Tibial artery (tissue), 4 donors: ENCODE measurements around the gene DERL3.

Experiments used
- DNase-seq, 2 donors: peaks; one replicate each; pipeline ENCODE4 v3.0.0-alpha.2; 2019
- H3K27ac ChIP-seq, 2 donors: fragments of 200-600 bp; sonication (generic) in 1 of 2; 1 replicate in 1 of 2; 2 replicates in 1 of 2; pipeline ENCODE4 v1.5.1; 2018 to 2019; ENCODE audit warnings: mild to moderate bottlenecking in 1 of 2
- H3K27me3 ChIP-seq, 2 donors: fragments of 200-600 bp; sonication (generic) in 1 of 2; one replicate each; pipeline versions ENCODE4 v1.5.1 to v1.6.0; 2016 to 2019
- H3K36me3 ChIP-seq, 3 donors: fragments of 200-600 bp; sonication (generic) in 2 of 3; one replicate each; pipeline ENCODE4 v1.5.1; 2016 to 2019; ENCODE audit warnings: mild to moderate bottlenecking in 2 of 3
- H3K4me1 ChIP-seq, 4 donors: fragments of 200-600 bp; sonication (generic) in 2 of 4; 1 replicate in 3 of 4; 2 replicates in 1 of 4; pipeline ENCODE4 v1.5.1; 2016 to 2019
- H3K4me3 ChIP-seq, 2 donors: fragments of 200-600 bp; sonication (generic) in 1 of 2; 1 replicate in 1 of 2; 2 replicates in 1 of 2; pipeline ENCODE4 v1.5.1; 2018 to 2019; ENCODE audit warnings: mild to moderate bottlenecking in 2 of 2
- H3K9me3 ChIP-seq, 3 donors: fragments of 200-600 bp; sonication (generic) in 1 of 3; one replicate each; pipeline ENCODE4 v1.5.1; 2016 to 2019
- intact Hi-C: fragments of 100-400 bp; cut with DNase I; formaldehyde crosslinking; loops from one replicate; pipeline ENCODE4 v1.15.0; 2023; ENCODE audit warnings: low total_unique reads
- TF ChIP-seq, protein P1 (sequence below), 2 experiments: fragments of 200-600 bp in 1 of 2; fragments of 450-650 bp in 1 of 2; IDR thresholded peaks; one replicate each; pipeline ENCODE4 v1.5.1; 2017 to 2019; ENCODE audit warnings: antibody characterized with exemption in 2 of 2, mild to moderate bottlenecking in 1 of 2, moderate library complexity in 1 of 2

DERL3 gene

DNA sequence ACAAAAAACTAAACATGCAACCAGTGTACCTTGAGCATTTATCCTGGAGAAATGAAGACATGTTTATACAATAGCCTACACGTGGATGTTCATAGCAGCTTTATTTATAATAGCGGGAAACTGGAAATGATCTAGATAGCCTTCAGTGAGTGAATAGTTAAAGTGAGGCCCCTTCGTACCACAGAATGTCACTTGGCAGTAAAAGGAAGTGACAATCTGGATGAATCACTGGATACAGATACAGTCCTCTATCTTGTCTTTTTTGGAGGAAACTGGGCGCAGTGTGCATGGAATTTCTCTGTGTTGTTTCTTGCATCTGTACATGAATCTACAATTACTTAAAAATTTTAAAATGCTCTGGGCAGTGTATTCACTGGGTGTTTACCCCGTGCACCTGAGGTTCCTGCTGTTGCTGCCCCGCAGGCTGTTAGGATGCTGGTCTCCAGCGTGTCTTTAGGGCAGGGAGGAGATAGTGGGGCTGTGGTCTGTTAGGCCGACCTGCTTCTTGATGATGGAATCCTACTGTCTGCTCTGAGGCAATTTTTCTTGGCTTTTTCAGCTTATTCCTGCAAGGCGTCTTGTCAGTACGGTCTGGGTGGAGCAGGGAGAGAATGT is 23.2 kb downstream of the DERL3 start:
- Histone ChIP-seq H3K27ac (no peak overlapping the region), H3K9me3 (no peaks in the 10 kb centered on the region), H3K27me3 (no peaks in the 10 kb centered on the region), H3K36me3 (peaks cover 30 to 79% (median 47%) of the 10 kb centered on the region in 3 donors), H3K4me3 (no peak overlapping the region), H3K4me1 (no peaks in the 10 kb centered on the region)
- TF ChIP-seq, protein P1, sequence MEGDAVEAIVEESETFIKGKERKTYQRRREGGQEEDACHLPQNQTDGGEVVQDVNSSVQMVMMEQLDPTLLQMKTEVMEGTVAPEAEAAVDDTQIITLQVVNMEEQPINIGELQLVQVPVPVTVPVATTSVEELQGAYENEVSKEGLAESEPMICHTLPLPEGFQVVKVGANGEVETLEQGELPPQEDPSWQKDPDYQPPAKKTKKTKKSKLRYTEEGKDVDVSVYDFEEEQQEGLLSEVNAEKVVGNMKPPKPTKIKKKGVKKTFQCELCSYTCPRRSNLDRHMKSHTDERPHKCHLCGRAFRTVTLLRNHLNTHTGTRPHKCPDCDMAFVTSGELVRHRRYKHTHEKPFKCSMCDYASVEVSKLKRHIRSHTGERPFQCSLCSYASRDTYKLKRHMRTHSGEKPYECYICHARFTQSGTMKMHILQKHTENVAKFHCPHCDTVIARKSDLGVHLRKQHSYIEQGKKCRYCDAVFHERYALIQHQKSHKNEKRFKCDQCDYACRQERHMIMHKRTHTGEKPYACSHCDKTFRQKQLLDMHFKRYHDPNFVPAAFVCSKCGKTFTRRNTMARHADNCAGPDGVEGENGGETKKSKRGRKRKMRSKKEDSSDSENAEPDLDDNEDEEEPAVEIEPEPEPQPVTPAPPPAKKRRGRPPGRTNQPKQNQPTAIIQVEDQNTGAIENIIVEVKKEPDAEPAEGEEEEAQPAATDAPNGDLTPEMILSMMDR (IDR thresholded peaks at IDR 0.05), result no peak
- intact Hi-C loops, result no loop called here
- no peak for DNase-seq

DNA sequence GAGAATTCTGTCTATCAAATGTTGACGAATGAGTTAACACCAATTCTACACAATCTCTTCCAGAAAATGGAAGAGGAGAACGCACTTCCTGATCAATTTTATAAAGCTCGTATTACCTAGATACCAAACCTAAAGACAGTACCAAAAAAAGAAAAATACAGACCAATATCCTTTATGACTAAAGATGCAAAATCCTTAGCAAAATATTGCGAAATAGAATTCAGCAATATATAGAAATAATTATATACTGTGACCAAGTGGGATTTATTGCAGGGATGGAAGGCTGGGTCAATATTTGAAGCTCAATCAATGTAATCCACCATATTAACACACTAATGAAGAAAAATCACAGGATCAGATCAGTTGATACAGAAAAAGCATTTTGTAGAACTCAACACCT is 26.4 kb downstream of the DERL3 start:
- intact Hi-C loops, result no loop called here
- Histone ChIP-seq H3K9me3 (no peaks in the 10 kb centered on the region), H3K4me3 (no peak overlapping the region), H3K27me3 (no peaks in the 10 kb centered on the region), H3K36me3 (peaks cover 12 to 77% (median 29%) of the 10 kb centered on the region in 3 donors), H3K27ac (no peak overlapping the region), H3K4me1 (no peaks in the 10 kb centered on the region)
- TF ChIP-seq, protein P1 (IDR thresholded peaks at IDR 0.05), result no peak
- no peak for DNase-seq

DNA sequence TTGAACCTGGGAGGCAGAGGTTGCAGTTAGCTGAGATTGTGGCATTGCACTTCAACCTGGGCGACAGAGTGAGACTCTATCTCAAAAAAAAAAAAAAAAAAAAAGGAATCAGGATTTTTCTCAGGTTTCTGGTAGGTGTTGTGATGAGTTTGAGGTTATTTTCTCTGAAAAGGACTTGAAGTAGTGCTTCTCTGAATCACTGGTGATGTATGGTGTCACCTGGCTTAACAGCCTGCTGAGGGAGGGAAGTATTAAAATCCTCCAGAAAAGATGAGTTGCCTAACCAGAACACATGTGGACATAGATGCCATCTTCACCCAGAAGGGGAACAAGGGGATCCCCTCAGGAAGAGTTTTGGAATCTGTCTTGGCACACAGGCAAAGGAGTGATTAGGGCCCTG is 32.0 kb downstream of the DERL3 start:
- intact Hi-C loops, result no loop called here
- no peak overlapping the region for H3K27ac ChIP-seq
- no peaks in the 10 kb centered on the region for H3K27me3 ChIP-seq
- TF ChIP-seq, protein P1 (IDR thresholded peaks at IDR 0.05), result no peak
- no peaks in the 10 kb centered on the region for H3K4me1 ChIP-seq
- no peaks in the 10 kb centered on the region for H3K9me3 ChIP-seq
- H3K4me3 ChIP-seq, result no peak overlapping the region
- peaks cover 47 to 98% (median 65%) of the 10 kb centered on the region in 3 donors for H3K36me3 ChIP-seq
- no peak for DNase-seq

DNA sequence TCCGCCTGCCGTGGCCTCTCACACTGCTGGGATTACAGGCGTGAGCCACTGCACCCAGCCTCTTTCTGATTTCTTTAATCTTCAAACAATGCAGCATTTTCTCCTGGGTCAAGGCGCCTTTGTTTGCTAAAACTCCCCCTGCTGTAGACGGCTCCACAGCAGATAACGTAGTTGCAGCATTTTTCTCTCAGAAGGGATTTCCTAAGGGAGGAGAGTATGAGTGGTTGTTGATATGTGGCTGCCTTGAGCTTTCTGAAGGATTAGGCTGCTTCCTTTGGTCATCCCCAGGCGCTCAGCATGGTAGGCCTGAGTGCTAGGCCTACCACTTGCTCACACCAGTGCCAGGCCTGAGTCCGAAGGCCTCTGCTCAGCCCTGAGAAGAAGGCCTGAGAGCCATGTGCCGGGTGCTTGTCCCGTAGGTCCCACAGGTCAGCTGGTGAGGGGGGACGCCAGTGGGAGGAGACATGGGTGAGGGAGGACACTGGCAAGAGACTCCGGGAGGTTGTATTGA is 34.0 kb downstream of the DERL3 start:
- DNase-seq, result no peak
- H3K9me3 ChIP-seq, result no peaks in the 10 kb centered on the region
- H3K36me3 ChIP-seq, result peaks cover 66 to 98% (median 81%) of the 10 kb centered on the region in 3 donors
- no peaks in the 10 kb centered on the region for H3K27me3 ChIP-seq
- TF ChIP-seq, protein P1 (IDR thresholded peaks at IDR 0.05), result no peak
- no peak overlapping the region for H3K27ac ChIP-seq
- no peak overlapping the region for H3K4me3 ChIP-seq
- H3K4me1 ChIP-seq, result no peaks in the 10 kb centered on the region
- intact Hi-C loops, result no loop called here

DNA sequence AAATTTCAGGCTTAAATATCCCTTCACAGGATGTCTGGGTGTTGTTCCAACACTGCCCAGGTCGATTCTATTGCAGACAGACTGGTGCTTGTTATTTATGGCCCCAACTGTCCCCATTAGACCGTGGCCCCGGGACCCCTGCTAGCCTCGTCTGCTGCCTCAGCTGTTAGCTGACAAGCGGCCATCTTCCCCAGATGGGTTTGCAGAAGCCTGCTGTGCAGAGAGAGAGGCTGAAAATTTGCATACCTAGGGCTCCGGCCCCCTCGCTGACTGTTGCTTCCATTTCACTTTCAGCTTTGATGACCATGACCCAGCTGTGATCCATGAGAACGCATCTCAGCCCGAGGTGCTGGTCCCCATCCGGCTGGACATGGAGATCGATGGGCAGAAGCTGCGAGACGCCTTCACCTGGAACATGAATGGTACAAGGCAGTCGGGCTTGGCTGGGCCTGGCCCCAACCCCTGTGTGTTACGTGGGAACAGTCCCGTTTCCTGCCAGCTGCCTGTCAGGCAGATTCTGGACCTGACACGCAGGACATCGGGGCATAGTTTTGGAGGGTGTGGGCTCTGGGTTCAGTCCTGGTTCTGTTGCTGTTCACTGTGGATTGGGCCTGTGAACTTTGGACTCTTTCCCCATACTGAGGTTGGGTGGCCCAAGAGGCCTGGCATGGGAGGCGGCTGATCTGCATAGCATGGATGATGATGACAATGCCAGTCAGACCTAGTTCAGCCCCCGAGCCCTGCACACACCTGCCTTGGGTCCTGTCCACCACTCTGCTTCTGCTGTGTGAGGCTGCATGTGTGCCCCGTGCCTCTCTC is 35.6 kb downstream of the DERL3 start:
- H3K36me3 ChIP-seq, result peaks cover 66 to 93% (median 76%) of the 10 kb centered on the region in 3 donors
- DNase-seq, result no peak
- no peaks in the 10 kb centered on the region for H3K4me1 ChIP-seq

More for the DNA sequence above, 35.6 kb downstream of the DERL3 start:
- TF ChIP-seq, protein P1 (IDR thresholded peaks at IDR 0.05), result no peak
- intact Hi-C loops, result no loop called here
- H3K9me3 ChIP-seq, result no peaks in the 10 kb centered on the region
- no peak overlapping the region for H3K27ac ChIP-seq
- no peaks in the 10 kb centered on the region for H3K27me3 ChIP-seq
- H3K4me3 ChIP-seq, result no peak overlapping the region
